GM21576 (cell line): ENCODE measurements around the gene VASN.
A peak's percentile ranks its signal among the peaks of the same experiment; 100 is the strongest.
"Not testable (repeated sequence)": the region's sequence is repeated elsewhere in the genome, so short reads cannot be mapped to it uniquely, and the experiment has no call there.

ENCODE experiments used
- ATAC-seq: cut with Tn5 transposase; IDR thresholded peaks from one replicate; pipeline ENCODE4 v1.9.1; 2021; ENCODE audit warnings: mild to moderate bottlenecking, moderate library complexity; ENCODE audit not compliant: unreplicated experiment

Gene VASN

DNA sequence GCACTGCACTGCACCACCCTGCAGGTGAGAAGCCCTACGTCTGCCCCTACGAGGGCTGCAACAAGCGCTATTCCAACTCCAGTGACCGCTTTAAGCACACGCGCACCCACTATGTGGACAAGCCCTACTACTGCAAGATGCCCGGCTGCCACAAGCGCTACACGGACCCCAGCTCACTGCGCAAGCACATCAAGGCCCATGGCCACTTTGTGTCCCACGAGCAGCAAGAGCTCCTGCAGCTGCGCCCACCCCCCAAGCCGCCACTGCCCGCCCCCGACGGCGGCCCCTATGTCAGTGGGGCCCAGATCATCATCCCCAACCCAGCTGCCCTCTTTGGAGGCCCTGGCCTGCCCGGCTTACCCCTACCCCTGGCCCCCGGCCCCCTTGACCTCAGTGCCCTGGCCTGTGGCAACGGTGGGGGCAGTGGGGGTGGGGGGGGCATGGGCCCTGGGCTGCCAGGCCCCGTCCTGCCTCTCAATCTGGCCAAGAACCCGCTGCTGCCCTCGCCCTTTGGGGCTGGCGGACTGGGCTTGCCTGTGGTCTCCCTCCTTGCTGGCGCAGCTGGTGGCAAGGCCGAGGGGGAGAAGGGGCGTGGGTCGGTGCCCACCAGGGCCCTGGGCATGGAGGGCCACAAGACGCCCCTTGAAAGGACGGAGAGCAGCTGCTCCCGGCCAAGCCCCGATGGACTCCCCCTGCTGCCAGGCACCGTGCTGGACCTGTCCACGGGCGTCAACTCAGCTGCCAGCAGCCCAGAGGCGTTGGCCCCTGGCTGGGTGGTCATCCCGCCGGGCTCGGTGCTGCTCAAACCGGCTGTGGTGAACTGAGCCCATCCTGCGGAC lies 34.7 kb upstream of the VASN start:
- ATAC-seq = no peak

DNA sequence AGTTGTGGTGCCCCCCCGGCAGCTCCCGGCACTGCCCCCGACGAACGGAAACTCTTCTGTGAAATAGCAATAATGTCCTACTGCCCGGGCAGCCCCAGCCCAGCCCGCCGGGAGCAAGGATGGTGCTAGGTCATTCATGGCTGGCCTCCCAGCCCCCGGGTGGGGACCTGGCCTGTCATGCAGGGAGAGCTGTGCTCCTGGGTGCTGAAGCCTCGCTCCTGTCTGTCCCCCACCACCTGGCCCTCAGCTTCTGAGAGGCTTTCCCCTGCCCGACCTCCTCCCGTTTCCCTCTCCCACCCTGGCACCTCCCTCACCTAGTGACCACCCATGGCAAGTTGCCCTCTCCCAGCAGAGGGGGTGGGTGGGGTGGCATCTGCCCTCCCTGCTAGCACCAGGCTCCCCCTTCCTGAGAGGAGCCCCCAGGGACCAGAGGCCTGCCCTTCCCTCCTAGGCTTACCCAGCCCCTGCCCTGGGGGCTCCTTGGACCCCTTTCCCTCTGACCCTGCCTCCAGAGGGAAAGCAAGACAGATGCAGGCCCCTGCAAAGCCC lies 34.0 kb upstream of the VASN start:
- ATAC-seq = no peak

GRCh38 chr16:4338125-4338582 lies 33.5 kb upstream of the VASN start:
- no peak for ATAC-seq

DNA sequence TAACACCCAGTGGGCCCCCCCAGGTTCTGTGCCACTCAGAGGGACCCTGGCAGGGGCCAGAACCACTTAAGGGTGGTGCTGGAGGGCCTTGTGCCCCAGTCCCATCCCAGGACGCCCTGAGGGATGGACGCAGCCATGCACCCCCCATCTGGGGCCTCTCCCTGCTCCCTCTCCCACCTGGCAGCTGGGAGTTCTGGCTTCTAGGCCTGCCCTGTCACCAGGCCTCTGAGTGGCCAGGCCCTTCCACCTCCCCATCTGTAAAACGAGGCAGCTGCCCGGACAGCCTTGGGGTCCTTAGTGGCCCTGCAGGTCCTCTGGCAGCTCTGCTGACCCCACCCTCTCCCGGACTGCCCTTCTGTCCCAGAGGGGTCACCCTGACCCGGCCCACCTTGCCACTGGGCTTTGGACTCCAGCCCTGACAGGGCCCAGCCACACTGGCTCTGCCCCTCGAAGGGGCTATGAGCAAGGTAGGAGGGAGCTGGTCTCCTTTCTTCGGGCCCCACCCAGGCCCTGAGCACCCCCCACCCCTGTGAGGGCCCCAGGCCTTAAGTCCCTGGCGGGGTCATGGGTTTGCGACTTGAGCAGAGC lies 32.8 kb upstream of the VASN start:
- no peak for ATAC-seq

DNA sequence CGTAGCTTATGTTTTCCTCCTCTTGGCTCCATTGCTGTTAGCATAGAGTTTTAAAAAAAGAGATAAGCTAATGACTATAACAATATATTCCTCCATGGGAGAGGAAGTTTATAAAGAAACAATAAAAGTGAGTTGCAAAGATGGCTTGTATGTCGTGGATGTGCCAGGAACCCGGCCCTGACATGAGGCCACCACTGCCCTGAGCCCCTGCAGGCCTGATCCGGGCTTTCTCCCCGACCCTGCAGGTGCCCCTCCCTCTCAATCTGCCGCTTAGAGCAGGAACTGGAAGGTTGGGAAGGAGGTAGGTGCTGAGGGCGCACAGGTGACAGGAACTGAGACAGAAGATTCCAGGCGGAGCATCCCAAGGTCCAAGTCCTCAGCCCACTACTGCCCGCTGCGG lies 32.2 kb upstream of the VASN start:
- no peak for ATAC-seq

- no peak for ATAC-seq
Measured at GRCh38 chr16:4339909-4340308, 31.7 kb upstream of the VASN start.

DNA sequence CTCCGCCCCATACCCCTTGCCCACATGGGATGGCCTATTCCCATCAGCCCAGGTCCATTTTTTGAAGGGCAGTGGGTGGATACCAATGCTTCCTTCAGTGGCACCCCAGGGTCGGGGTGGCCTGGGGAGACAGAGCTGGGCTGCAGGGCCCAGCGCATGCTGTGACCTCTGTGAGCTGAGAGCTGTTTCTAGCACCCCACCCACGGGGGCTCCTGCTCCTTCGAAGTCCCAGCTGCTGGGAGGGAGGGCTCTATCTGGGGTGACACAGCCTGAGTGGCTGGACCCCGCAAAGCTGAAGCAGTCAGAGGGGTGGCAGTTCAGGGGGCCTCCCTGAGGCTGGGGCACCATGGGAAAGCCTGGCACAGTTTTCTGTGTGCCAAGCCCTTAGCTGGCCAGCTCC lies 31.2 kb upstream of the VASN start:
- no peak for ATAC-seq

- no peak for ATAC-seq
Measured at GRCh38 chr16:4341250-4341649, 30.4 kb upstream of the VASN start.

- no peak for ATAC-seq
Measured at GRCh38 chr16:4342866-4343744, 28.5 kb upstream of the VASN start.

GRCh38 chr16:4344300-4344982 lies 27.2 kb upstream of the VASN start:
- ATAC-seq = not testable (repeated sequence)

DNA sequence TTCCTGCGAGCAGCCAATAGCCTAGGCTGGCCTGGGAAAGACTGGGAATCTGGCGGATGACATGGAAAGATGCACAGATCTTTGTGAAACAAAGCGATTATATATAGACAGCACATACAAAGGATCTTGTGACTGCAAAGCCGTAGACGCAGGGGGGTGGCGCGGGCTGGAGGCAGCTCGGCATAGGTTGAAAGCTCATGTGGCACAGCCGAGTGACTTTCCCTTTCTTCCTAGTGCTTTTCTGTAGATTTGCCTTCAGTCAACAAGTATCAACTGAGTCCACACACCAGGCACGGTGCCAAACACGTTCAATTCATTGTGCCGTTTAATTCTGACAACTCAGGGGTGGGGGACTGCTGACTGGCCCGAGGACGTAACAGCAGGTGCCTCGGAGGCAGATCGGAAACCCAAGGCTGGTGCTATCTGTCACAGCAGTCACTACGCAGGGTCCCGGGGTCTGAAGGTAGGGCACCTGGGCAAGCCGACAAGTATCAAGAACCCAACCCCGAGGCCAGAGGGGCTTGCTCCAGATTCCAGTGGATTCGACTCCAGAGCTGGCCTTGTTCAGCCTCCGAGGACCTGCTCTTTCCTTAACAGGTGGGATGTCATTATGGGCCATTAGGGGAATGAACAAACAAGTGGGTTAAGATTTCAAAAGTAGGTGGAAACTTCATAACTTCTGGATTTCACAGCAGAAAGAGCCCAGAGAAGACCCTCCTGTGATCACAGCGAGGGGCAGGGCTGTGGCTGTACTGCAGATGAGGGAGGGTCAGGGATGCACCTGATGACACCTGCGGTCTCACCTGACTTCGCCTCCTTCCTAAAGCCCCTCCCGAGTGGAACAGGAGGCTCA lies 26.4 kb upstream of the VASN start:
- ATAC-seq = no peak

GRCh38 chr16:4345836-4346781 lies 25.5 kb upstream of the VASN start:
- ATAC-seq = no peak

- no peak for ATAC-seq
Measured at GRCh38 chr16:4347010-4347409, 24.6 kb upstream of the VASN start.

GRCh38 chr16:4347765-4348509 lies 23.7 kb upstream of the VASN start:
- ATAC-seq = no peak

GRCh38 chr16:4349332-4349731 lies 22.3 kb upstream of the VASN start:
- ATAC-seq = no peak

GRCh38 chr16:4350365-4350786 lies 21.3 kb upstream of the VASN start:
- ATAC-seq = no peak

DNA sequence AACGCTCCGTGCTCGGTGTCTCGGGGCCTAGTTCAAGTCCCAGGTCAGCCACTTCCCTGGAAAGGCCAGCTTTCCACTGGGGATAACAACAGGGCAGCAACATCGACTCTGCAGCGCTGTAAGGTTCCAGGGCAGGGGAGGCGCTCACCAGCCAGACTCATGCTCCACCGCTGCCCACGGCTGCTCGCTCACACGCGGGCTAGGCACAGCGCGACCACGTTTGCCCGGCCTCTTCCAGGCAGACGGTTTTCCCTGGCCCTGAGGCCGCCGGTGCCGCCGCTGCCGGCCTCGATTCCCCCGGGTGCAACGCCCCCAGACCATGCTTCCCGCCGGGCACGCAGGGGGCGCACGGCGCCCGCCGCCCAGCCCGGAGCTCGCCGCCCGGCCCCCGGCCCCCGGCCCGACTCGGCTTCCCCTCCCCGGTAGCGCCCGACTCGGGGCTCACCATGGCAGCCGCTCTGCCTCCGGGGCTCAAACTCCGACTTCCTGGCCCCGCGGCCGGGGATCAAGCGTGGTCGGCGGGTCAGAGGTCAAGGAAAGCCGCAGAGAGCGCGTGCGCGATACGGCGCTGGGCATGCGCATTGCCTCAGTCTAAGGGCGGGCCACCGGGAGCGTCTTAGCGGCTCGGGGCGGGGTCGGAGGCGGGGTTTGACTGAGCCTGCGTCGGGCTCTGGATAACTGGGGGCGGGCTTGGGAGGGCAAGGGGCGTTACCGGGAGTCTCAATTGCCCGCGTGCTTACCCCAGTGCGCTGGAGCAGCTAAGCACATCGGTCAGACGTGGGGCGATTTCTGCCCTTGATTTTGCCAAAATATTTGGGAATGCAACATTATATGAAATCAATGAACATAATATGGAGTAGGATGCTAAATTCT lies 20.6 kb upstream of the VASN start, which contains the start of gene PAM16:
Gene PAM16 (minus strand): TSS at position 535 of the 873 bp plus-strand sequence. CDS start 87 bp downstream, at position 448.
- ATAC-seq = peak; percentile 89
